Esophagus squamous epithelium (tissue), 5 donors: ENCODE results near the gene MRPL21. TPM values are rescaled to one million over a fixed set of nuclear protein-coding genes. Genes with fewer than 3 reads are reported as not detected.

Source experiments
- DNase-seq: peaks from one replicate; lab custom pipeline; 2025; lab: John Stamatoyannopoulos, UW
- H3K27ac ChIP-seq, 4 donors: fragments of 200-600 bp; sonication (generic); one replicate each; pipeline ENCODE4 v1.5.1; 2016 to 2019; ENCODE audit warnings: mild to moderate bottlenecking in 1 of 4
- H3K27me3 ChIP-seq, 4 donors: fragments of 200-600 bp; sonication (generic); 1 replicate in 3 of 4; 2 replicates in 1 of 4; pipeline versions ENCODE4 v1.5.1 to v1.6.0; 2017 to 2021; ENCODE audit warnings: antibody characterized with exemption in 1 of 4
- H3K36me3 ChIP-seq, 3 donors: fragments of 200-600 bp; sonication (generic); one replicate each; pipeline ENCODE4 v1.5.1; 2016 to 2019
- H3K4me1 ChIP-seq, 3 donors: fragments of 200-600 bp; sonication (generic); one replicate each; pipeline ENCODE4 v1.5.1; 2017 to 2019
- H3K4me3 ChIP-seq, 4 donors: fragments of 200-600 bp; sonication (generic); 1 replicate in 3 of 4; 2 replicates in 1 of 4; pipeline ENCODE4 v1.5.1; 2016 to 2019; ENCODE audit warnings: mild to moderate bottlenecking in 2 of 4, moderate library complexity in 1 of 4
- H3K9me3 ChIP-seq, 3 donors: fragments of 200-600 bp; sonication (generic); one replicate each; pipeline ENCODE4 v1.5.1; 2016 to 2019
- POLR2A ChIP-seq, 4 donors: fragments of 450-650 bp; IDR thresholded peaks; one replicate each; pipeline ENCODE4 v1.6.1; 2017; ENCODE audit warnings: antibody characterized with exemption in 4 of 4, mild to moderate bottlenecking in 4 of 4, moderate library complexity in 3 of 4
- WGBS, 2 donors: methylation state at CpG; one replicate each; pipeline ENCODE4 v1.1.5; 2018; 5-methylcytosine and 5-hydroxymethylcytosine counted together
- intact Hi-C: fragments of 100-400 bp; cut with DNase I; formaldehyde crosslinking; loops from one replicate; pipeline ENCODE4 v1.15.0; 2022
- total RNA-seq, 4 donors: library from RNA; depleted of rRNA; stranded (reverse); fragments of >200 nt; gene quantifications; one replicate each; pipeline ENCODE4 v1.1.0, GENCODE V29; 2016
- TF ChIP-seq, protein P1 (sequence below), 6 experiments: fragments of 450-650 bp in 4 of 6; fragments of 200-600 bp in 2 of 6; sonication (generic) in 2 of 6; IDR thresholded peaks; one replicate each; pipeline ENCODE4 v1.5.1; 2016 to 2019; ENCODE audit warnings: antibody characterized with exemption in 6 of 6, mild to moderate bottlenecking in 4 of 6, moderate library complexity in 4 of 6
- donor health status: DM: yes; HTN: yes; CAD: no.

Gene MRPL21
- total RNA-seq, 4 donors from 2014 or later: 39.7 to 81.5 (median 48.6) TPM

DNA sequence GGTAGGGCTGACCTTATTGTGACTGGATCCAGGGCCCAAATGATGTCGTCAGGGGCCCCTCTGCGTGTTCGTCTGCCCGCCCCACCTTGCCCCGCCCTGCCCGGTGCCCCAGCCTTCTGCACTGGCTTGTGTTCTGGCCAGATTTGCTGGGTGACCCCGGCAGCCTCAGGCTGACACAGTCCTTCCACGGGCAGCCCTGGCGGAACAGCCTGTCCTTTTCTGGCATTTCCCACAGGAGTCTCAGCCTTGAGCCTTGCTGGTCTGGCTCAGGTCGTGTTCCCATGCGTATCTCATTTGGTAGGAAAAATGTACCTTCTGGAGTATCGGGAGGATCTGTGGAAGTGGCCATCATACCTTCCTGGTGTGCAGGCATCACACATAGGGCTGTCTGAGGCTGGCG lies 31.0 kb upstream of the MRPL21 start:
- no peak for DNase-seq
- TF ChIP-seq POLR2A (IDR thresholded peaks at IDR 0.05): no peak
- TF ChIP-seq, protein P1, sequence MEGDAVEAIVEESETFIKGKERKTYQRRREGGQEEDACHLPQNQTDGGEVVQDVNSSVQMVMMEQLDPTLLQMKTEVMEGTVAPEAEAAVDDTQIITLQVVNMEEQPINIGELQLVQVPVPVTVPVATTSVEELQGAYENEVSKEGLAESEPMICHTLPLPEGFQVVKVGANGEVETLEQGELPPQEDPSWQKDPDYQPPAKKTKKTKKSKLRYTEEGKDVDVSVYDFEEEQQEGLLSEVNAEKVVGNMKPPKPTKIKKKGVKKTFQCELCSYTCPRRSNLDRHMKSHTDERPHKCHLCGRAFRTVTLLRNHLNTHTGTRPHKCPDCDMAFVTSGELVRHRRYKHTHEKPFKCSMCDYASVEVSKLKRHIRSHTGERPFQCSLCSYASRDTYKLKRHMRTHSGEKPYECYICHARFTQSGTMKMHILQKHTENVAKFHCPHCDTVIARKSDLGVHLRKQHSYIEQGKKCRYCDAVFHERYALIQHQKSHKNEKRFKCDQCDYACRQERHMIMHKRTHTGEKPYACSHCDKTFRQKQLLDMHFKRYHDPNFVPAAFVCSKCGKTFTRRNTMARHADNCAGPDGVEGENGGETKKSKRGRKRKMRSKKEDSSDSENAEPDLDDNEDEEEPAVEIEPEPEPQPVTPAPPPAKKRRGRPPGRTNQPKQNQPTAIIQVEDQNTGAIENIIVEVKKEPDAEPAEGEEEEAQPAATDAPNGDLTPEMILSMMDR (IDR thresholded peaks at IDR 0.05): no peak
- Histone ChIP-seq H3K27me3 (no peaks in the 10 kb centered on the region), H3K36me3 (peaks cover 43 to 100% (median 44%) of the 10 kb centered on the region in 3 donors), H3K9me3 (no peaks in the 10 kb centered on the region), H3K4me1 (no peaks in the 10 kb centered on the region), H3K27ac (no peak overlapping the region), H3K4me3 (no peak overlapping the region)
- intact Hi-C loops: no loop called here
- WGBS, 2 donors: 83% methylated on average over 1 of the region's 13 CpGs; no CpG with 5 or more reads in 1 of the 2 donors

DNA sequence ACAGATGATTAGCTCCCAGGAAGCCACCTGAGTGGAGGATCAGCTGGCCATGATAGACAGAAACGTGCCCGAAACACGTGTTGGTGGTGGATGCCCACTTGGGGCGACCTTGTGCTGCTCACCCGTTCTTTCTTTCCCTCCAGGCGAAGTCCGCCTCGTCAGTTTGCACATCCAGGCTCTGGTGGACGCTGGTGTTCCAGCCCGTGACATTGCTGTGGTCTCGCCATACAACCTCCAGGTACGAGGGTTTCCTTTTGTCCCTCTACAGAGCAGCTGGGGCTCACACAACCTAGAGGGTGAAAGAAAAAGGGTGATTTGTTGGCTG lies 30.7 kb upstream of the MRPL21 start:
- no peak for DNase-seq
- 89 to 92% methylated on average over 12 of the region's 12 CpGs for WGBS, 2 donors
- H3K27ac ChIP-seq: no peak overlapping the region
- TF ChIP-seq, protein P1 (IDR thresholded peaks at IDR 0.05): no peak
- TF ChIP-seq POLR2A (IDR thresholded peaks at IDR 0.05): no peak
- H3K36me3 ChIP-seq: peaks cover 47 to 100% (median 48%) of the 10 kb centered on the region in 3 donors
- no peaks in the 10 kb centered on the region for H3K9me3 ChIP-seq
- intact Hi-C loops: no loop called here
- no peaks in the 10 kb centered on the region for H3K4me1 ChIP-seq
- H3K4me3 ChIP-seq: no peak overlapping the region
- H3K27me3 ChIP-seq: no peaks in the 10 kb centered on the region

DNA sequence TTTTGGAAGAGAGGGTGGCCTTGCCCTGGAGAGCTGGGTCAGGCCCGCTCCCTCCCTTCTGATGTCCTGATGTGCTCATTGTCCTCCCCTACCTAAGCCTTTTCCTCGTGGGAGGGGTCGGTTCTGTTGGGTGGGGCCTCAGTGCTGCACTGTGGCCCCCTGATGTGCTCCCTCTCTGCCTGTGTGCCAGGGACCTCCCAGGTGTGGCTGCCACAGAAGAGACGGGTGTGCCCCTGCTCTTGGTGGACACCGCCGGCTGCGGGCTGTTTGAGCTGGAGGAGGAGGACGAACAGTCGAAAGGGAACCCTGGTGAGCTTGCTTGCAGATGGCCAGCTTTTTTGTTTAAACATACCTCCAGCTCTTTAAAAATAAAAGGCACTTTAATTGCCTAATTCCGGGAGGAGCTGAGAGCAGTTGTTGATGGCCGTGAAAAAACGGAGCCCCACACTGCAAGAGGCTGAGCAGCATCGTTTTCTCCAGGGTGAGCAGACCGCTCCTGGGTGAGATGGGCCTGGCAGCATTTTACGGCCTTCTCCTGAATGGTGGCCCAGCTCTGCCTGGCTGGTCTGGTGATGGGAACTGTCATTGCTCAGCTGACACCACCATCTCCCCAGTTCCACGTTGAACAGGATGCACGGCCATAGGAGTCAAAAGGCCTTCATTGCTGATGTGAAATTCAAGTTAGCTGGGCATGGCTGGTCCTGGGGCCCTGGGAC lies 30.1 kb upstream of the MRPL21 start:
- Histone ChIP-seq H3K4me1 (no peaks in the 10 kb centered on the region), H3K27me3 (no peaks in the 10 kb centered on the region), H3K9me3 (no peaks in the 10 kb centered on the region), H3K4me3 (no peak overlapping the region), H3K36me3 (peaks cover 47 to 100% (median 53%) of the 10 kb centered on the region in 3 donors), H3K27ac (no peak overlapping the region)
- DNase-seq: no peak
- WGBS, 2 donors: 80 to 83% methylated on average over 4 to 10 of the region's 17 CpGs
- intact Hi-C loops: no loop called here
- no peak for TF ChIP-seq POLR2A (IDR thresholded peaks at IDR 0.05)
- TF ChIP-seq, protein P1 (IDR thresholded peaks at IDR 0.05): no peak

DNA sequence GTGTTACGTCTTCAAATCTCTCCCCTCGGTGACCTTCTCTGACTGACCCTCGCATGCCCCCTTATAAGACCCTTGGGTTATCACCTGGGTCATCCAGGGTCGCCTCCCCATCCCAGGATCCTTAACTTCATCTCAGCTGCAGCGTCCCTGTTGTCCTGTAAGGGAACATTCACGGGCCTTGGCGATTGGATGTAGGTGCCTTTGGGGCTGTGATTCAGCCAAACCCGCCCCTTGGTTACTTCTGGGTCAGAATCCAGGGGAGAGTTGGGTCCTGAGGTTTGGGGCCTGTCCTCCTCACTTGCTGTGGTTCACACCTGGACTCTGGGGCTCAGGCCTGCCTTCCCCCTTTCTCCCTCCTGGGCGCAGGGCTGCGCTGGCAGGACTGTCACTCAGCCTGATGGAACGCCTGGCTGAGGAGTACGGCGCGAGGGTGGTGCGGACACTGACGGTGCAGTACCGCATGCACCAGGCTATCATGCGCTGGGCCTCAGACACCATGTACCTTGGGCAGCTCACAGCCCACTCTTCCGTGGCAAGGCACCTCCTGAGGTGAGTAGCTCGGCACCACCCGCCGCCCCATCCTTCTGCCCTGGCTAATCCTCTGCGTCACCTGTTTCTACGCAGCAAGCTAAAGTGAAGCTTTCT lies 29.4 kb upstream of the MRPL21 start:
- Histone ChIP-seq H3K27ac (no peak overlapping the region), H3K9me3 (no peaks in the 10 kb centered on the region), H3K4me3 (no peak overlapping the region), H3K36me3 (peaks cover 40 to 100% (median 53%) of the 10 kb centered on the region in 3 donors), H3K4me1 (peaks cover 0 to 6% (median 0%) of the 10 kb centered on the region in 3 donors), H3K27me3 (no peaks in the 10 kb centered on the region)
- no peak for TF ChIP-seq POLR2A (IDR thresholded peaks at IDR 0.05)
- TF ChIP-seq, protein P1 (IDR thresholded peaks at IDR 0.05): no peak
- DNase-seq: no peak
- intact Hi-C loops: no loop called here
- 86% methylated on average over 10 to 11 of the region's 24 CpGs for WGBS, 2 donors

DNA sequence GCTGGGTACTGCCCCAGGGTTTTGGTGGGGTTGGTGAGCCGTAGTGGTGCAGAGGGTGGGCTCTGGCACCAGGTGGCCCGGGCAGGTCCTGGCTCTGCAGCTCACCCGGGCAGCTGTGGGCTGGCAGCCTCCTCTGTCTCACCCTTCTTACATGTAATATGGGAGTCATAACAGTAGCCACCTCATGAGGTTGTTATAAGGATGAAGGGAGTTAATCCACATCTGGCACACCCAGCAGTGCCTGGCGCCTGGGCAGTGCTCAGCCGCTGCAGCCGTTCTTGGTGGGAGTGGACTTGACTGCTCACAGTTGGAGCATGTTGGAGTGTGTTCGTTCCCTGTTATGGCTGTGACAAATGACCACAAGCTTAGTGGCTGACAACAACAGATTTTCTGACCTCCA lies 28.7 kb upstream of the MRPL21 start:
- WGBS, 2 donors: 75% methylated on average over 6 of the region's 7 CpGs; no CpG with 5 or more reads in 1 of the 2 donors
- TF ChIP-seq, protein P1 (IDR thresholded peaks at IDR 0.05): no peak
- no peak for TF ChIP-seq POLR2A (IDR thresholded peaks at IDR 0.05)
- Histone ChIP-seq H3K27ac (no peak overlapping the region), H3K36me3 (peaks cover 37 to 100% (median 49%) of the 10 kb centered on the region in 3 donors), H3K9me3 (no peaks in the 10 kb centered on the region), H3K27me3 (no peaks in the 10 kb centered on the region), H3K4me1 (peaks cover 0 to 13% (median 3%) of the 10 kb centered on the region in 3 donors), H3K4me3 (no peak overlapping the region)
- intact Hi-C loops: no loop called here
- DNase-seq: no peak
